GM18517 (cell line): ENCODE results near the gene SLC1A5.

ENCODE experiments used
- ATAC-seq: cut with Tn5 transposase; IDR thresholded peaks from one replicate; pipeline ENCODE4 v1.9.1; 2021; ENCODE audit warnings: mild to moderate bottlenecking, moderate library complexity; ENCODE audit not compliant: unreplicated experiment

Gene SLC1A5

DNA sequence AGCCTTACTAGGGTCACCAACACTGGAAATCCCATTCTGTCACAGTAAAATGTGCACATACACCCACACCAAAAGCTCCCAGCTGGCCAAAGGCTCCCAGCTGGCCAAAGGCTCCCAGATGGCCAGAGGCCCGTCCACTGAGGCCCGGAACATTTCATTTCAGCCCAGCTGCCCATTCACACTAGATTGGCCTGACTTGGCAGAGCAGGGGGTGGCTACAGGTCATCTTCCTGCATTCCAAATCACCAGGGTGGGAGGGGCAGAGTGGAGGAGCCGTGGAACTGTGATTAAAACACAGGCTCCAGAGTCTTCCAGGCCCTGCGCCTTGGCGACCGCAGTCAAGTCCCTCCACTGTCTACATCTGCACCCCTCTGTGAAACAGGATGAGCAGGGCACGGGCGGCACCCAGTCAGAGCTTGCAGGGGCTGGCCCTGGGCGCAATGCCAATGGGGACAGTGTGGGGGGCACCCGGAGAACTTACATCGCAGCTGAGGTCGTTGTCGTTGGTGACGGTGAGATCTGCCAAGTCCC, 61.4 kb downstream of the SLC1A5 start:
- no peak for ATAC-seq

DNA sequence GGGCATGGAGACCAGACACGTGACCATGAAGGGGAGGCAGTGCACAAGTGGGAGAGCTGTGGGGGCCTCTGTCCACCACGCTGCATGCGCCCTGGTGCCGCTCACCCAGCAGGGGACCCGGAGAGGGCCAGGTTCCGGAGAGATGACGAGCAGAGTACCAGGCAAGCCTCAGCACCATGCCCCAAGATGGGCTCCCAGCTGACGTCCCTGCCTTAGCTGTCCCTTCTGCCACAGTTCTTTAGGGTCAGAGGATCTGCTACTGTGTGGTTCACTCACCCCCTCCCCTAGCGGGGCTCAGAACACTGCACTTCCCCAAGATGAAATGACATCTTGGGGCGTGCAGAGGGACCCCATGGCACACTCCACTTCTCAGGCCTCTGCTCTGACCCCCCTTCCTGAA, 61.8 kb downstream of the SLC1A5 start:
- ATAC-seq, result no peak

- no peak for ATAC-seq
These were observed 62.5 kb downstream of the SLC1A5 start for GRCh38 chr19:46725859-46726393.

DNA sequence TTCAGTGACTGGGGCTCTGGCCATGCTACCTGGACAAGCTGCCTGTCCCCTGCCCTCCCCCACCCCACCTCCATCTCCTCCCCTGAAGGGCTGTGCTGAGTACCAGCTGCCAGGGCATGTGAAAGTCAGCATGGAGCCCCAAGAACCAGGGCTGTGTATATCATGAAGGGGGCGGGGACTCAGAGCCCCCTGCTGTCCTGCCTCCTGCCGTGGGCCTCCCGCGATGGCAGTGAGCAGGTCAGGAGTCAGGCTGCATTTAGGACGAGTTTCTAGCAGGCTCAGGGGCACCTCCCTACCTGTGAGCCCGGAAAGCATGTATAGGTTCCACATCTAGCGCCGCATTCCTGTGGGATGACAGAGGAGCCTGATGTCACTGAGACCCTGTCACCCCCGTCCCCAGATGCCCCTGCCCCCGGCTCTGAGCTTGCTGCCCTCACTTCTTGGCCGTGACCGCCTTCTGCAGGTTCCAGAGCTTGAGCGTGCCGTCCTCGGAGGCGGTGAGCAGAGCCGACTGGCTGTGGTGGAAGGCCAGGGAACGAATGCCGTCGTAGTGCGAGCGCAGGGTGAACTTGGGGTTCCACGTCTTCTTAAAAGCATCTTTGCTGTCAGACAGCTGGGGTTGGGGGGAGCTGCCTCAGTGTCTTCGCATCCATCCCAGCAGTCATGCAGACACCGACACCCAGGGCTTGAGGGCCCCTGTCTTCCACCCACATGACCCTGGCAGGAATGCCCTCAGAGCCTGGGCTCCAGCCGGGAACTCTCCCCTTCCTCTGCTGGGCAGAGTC, 63.2 kb downstream of the SLC1A5 start:
- ATAC-seq, result no peak
